H1 (cell line): ENCODE data around the gene EOGT. TPM values are rescaled to one million over a fixed set of nuclear protein-coding genes. Genes with fewer than 3 reads are reported as not detected.
A peak's percentile ranks its signal among the peaks of the same experiment; 100 is the strongest.

ENCODE experiments used
- CTCF ChIA-PET: fragments of 300-600 bp; sonication (Branson Sonifier 250); formaldehyde crosslinking; loops from one replicate; lab custom pipeline; 2021; ENCODE audit not compliant: partially characterized antibody; lab: Charles Lee
- POLR2A ChIA-PET: fragments of 300-600 bp; sonication (Branson Sonifier 250); formaldehyde crosslinking; loops from one replicate; lab custom pipeline; 2021; ENCODE audit warnings: inconsistent platforms; ENCODE audit not compliant: partially characterized antibody; lab: Charles Lee
- DNase-seq, 2 experiments: peaks; one replicate each; pipeline versions ENCODE4 v3.0.0 to v3.0.0-alpha.2; 2010 to 2022; ENCODE audit warnings: low spot score in 2 of 2, low read depth in 1 of 2, mixed read lengths in 1 of 2
- FAIRE-seq: peaks from 2 replicates; lab custom pipeline; 2011; peaks lifted over from hg19 to GRCh38; lab: Jason Lieb, UNC
- H2AFZ ChIP-seq: 2 replicates; pipeline ENCODE4 v1.8.1; 2012; ENCODE audit warnings: low read length, inconsistent platforms
- H2AK5ac ChIP-seq: 2 replicates; pipeline ENCODE4 v1.6.1; 2013; ENCODE audit warnings: low read depth, low read length
- H2BK120ac ChIP-seq: replicated peaks from 2 replicates; pipeline ENCODE3; 2013; ENCODE audit warnings: low read depth, low read length, inconsistent platforms
- H2BK12ac ChIP-seq: 2 replicates; pipeline ENCODE4 v1.6.1; 2013; ENCODE audit warnings: low read depth, low read length
- H2BK15ac ChIP-seq: 2 replicates; pipeline ENCODE4 v1.6.1; 2013; ENCODE audit warnings: low read length
- H2BK20ac ChIP-seq: 2 replicates; pipeline ENCODE4 v1.6.1; 2013; ENCODE audit warnings: low read length
- H2BK5ac ChIP-seq: 2 replicates; pipeline ENCODE4 v1.6.1; 2013; ENCODE audit warnings: low read depth, low read length
- H3K14ac ChIP-seq: 2 replicates; pipeline ENCODE4 v1.6.1; 2013; ENCODE audit warnings: inconsistent platforms; ENCODE audit not compliant: insufficient read length
- H3K18ac ChIP-seq: 2 replicates; pipeline ENCODE4 v1.6.1; 2013; ENCODE audit warnings: low read length; ENCODE audit errors: extremely low read depth
- H3K23ac ChIP-seq: 2 replicates; pipeline ENCODE4 v1.6.1; 2013; ENCODE audit warnings: inconsistent platforms; ENCODE audit not compliant: insufficient read length
- H3K23me2 ChIP-seq: 2 replicates; pipeline ENCODE4 v1.6.1; 2013; ENCODE audit warnings: low read depth, low read length
- H3K27ac ChIP-seq: 2 replicates; pipeline ENCODE4 v1.6.1; 2011; ENCODE audit warnings: low read depth, low read length, inconsistent platforms
- H3K27me3 ChIP-seq, 4 experiments: replicated peaks in 1 of 4; 1 replicate in 1 of 4; 2 replicates in 3 of 4; pipeline versions ENCODE4 v1.6.1 to v1.8.1; 2011 to 2013; ENCODE audit warnings: low read length in 3 of 4, mild to moderate bottlenecking in 3 of 4, inconsistent platforms in 2 of 4, mixed read lengths in 2 of 4, moderate library complexity in 1 of 4; ENCODE audit not compliant: control insufficient read depth in 3 of 4, insufficient read depth in 3 of 4; ENCODE audit errors: extremely low read depth in 1 of 4
- H3K36me3 ChIP-seq, 4 experiments: 2 replicates each; pipeline versions ENCODE4 v1.6.1 to v1.8.1; 2011 to 2013; ENCODE audit warnings: mild to moderate bottlenecking in 4 of 4, low read length in 3 of 4, moderate library complexity in 2 of 4, control low read depth in 1 of 4, inconsistent platforms in 1 of 4; ENCODE audit not compliant: insufficient read depth in 4 of 4, control insufficient read depth in 2 of 4
- H3K4ac ChIP-seq: replicated peaks from 2 replicates; pipeline ENCODE3; 2013; ENCODE audit warnings: low read length, low read depth, mixed read lengths, inconsistent platforms; ENCODE audit not compliant: insufficient read length
- H3K4me1 ChIP-seq, 4 experiments: replicated peaks in 1 of 4; 1 replicate in 1 of 4; 2 replicates in 3 of 4; pipeline versions ENCODE4 v1.6.1 to v1.8.1; 2011 to 2013; ENCODE audit warnings: low read length in 3 of 4, inconsistent platforms in 2 of 4, mixed read lengths in 1 of 4; ENCODE audit not compliant: insufficient read depth in 4 of 4, control insufficient read depth in 3 of 4
- H3K4me2 ChIP-seq, 2 experiments: 2 replicates each; pipeline versions ENCODE4 v1.6.1 to v1.8.1; 2011 to 2013; ENCODE audit warnings: low read depth in 2 of 2, low read length in 2 of 2, control low read depth in 1 of 2, inconsistent platforms in 1 of 2, mild to moderate bottlenecking in 1 of 2; ENCODE audit not compliant: insufficient read depth in 1 of 2
- H3K4me3 ChIP-seq, 4 experiments: fragments of 200-600, 300-600 bp in 1 of 4; sonication (generic), shearing (Covaris generic), sonication (Bioruptor Twin) in 1 of 4; 2 replicates each; pipeline versions ENCODE4 v1.5.1 to v1.8.1; 2011 to 2016; ENCODE audit warnings: low read length in 4 of 4, low read depth in 3 of 4, control low read depth in 2 of 4, inconsistent platforms in 2 of 4, mild to moderate bottlenecking in 2 of 4, mixed read lengths in 1 of 4, moderate library complexity in 1 of 4; ENCODE audit not compliant: insufficient read depth in 2 of 4; ENCODE audit errors: extremely low read depth in 1 of 4
- H3K56ac ChIP-seq: replicated peaks from 2 replicates; pipeline ENCODE3; 2013; ENCODE audit warnings: low read depth, mild to moderate bottlenecking, mixed read lengths, low read length, inconsistent platforms; ENCODE audit not compliant: insufficient read length
- H3K79me1 ChIP-seq: 2 replicates; pipeline ENCODE4 v1.6.1; 2013; ENCODE audit warnings: low read depth, low read length, control low read depth
- H3K79me2 ChIP-seq, 2 experiments: 2 replicates each; pipeline versions ENCODE4 v1.6.1 to v1.8.1; 2012 to 2013; ENCODE audit warnings: low read length in 2 of 2, mild to moderate bottlenecking in 2 of 2, inconsistent platforms in 1 of 2; ENCODE audit not compliant: insufficient read depth in 2 of 2, control insufficient read depth in 1 of 2
- H3K9ac ChIP-seq, 4 experiments: replicated peaks in 1 of 4; 1 replicate in 1 of 4; 2 replicates in 3 of 4; pipeline versions ENCODE4 v1.6.1 to v1.8.1; 2011 to 2013; ENCODE audit warnings: low read depth in 3 of 4, low read length in 3 of 4, control low read depth in 2 of 4, mild to moderate bottlenecking in 2 of 4, moderate library complexity in 2 of 4, inconsistent platforms in 1 of 4; ENCODE audit errors: extremely low read depth in 1 of 4
- H3K9me3 ChIP-seq, 2 experiments: 2 replicates each; pipeline versions ENCODE4 v1.6.1 to v1.8.1; 2012 to 2013; ENCODE audit warnings: mild to moderate bottlenecking in 2 of 2, moderate library complexity in 2 of 2, control low read depth in 1 of 2, inconsistent platforms in 1 of 2, low read depth in 1 of 2, low read length in 1 of 2, mixed read lengths in 1 of 2; ENCODE audit not compliant: insufficient read depth in 2 of 2
- H4K20me1 ChIP-seq, 2 experiments: replicated peaks in 1 of 2; 2 replicates each; pipeline versions ENCODE3 to v1.8.1; 2011 to 2013; ENCODE audit warnings: inconsistent platforms in 2 of 2, low read length in 2 of 2, mild to moderate bottlenecking in 1 of 2; ENCODE audit not compliant: insufficient read depth in 2 of 2, control insufficient read depth in 1 of 2
- H4K5ac ChIP-seq: 2 replicates; pipeline ENCODE4 v1.6.1; 2013; ENCODE audit warnings: low read length, low read depth, mixed read lengths, inconsistent platforms; ENCODE audit not compliant: insufficient read length
- H4K8ac ChIP-seq: 2 replicates; pipeline ENCODE4 v1.8.0; 2013; ENCODE audit warnings: mild to moderate bottlenecking, moderate library complexity, low read length, inconsistent platforms; ENCODE audit not compliant: insufficient read depth; ENCODE audit errors: extremely low read depth
- H4K91ac ChIP-seq: replicated peaks from 2 replicates; pipeline ENCODE3; 2013; ENCODE audit warnings: low read length, mixed read lengths, inconsistent platforms; ENCODE audit not compliant: insufficient read length
- ASH2L ChIP-seq: fragments of 200-600, 300-600 bp; sonication (generic); IDR thresholded peaks from one replicate; pipeline ENCODE4 v1.7.1; 2017; ENCODE audit warnings: low read length
- HDAC2 ChIP-seq, 2 experiments: fragments of 300-600 bp in 1 of 2; sonication (generic) in 1 of 2; IDR thresholded peaks; 2 replicates each; pipeline ENCODE4 v1.6.1; 2011 to 2012; ENCODE audit warnings: low read depth in 2 of 2, low read length in 2 of 2, mild to moderate bottlenecking in 2 of 2, moderate library complexity in 2 of 2, borderline replicate concordance in 1 of 2, inconsistent platforms in 1 of 2
- WGBS, 2 experiments: shearing (Covaris generic) in 1 of 2; methylation state at CpG; one replicate each; pipeline versions ENCODE4 v1.1.6 to v1.1.7; 2013 to 2015; ENCODE audit warnings: low lambda C conversion rate in 2 of 2, mixed read lengths in 2 of 2, inconsistent platforms in 1 of 2, low coverage in 1 of 2, missing lambda C conversion rate in 1 of 2; ENCODE audit not compliant: insufficient replicate concordance in 2 of 2, insufficient coverage in 1 of 2, insufficient read length in 1 of 2; ENCODE audit errors: extremely low coverage in 1 of 2, missing lambda C conversion rate in 1 of 2; 5-methylcytosine and 5-hydroxymethylcytosine counted together
- polyA plus RNA-seq, 7 experiments: library from polyadenylated mRNA; depleted of rRNA in 3 of 7; stranded (reverse) in 5 of 7; unstranded in 2 of 7; fragments of >200 nt in 5 of 7; fragments of 200-250 nt in 2 of 7; gene quantifications; 1 replicate in 5 of 7; 2 replicates in 1 of 7; 4 replicates in 1 of 7; pipeline versions ENCODE4 v1.2.1 to v1.2.3, GENCODE V29; 2011 to 2013; ENCODE audit warnings: missing spikeins in 2 of 7, mixed read lengths in 2 of 7
- total RNA-seq: library from RNA; stranded (reverse); fragmentation: NEBNext Ultra II Directional; extraction: Animal tissue kit (Norgen Biotek cat#: 25700); gene quantifications from 2 replicates; pipeline ENCODE4 v1.2.1, GENCODE V29; 2021
- TF ChIP-seq, protein P1 (sequence below): IDR thresholded peaks from 2 replicates; pipeline ENCODE4 v1.6.1; 2012; ENCODE audit warnings: inconsistent platforms
- TF ChIP-seq, protein P2 (sequence below), 3 experiments: IDR thresholded peaks; 1 replicate in 2 of 3; 2 replicates in 1 of 3; pipeline versions ENCODE4 v1.5.1 to v1.6.1; 2011; ENCODE audit warnings: low read length in 3 of 3, mild to moderate bottlenecking in 3 of 3, inconsistent platforms in 2 of 3, low read depth in 1 of 3, moderate library complexity in 1 of 3; ENCODE audit not compliant: insufficient read depth in 1 of 3; ENCODE audit errors: control extremely low read depth in 1 of 3

EOGT gene
- total and polyA plus RNA-seq, 2 of the 8 experiments (the other 6 are each of a cell fraction or from before 2014, with no cell fraction given), result 6.7 to 20.7 TPM

DNA sequence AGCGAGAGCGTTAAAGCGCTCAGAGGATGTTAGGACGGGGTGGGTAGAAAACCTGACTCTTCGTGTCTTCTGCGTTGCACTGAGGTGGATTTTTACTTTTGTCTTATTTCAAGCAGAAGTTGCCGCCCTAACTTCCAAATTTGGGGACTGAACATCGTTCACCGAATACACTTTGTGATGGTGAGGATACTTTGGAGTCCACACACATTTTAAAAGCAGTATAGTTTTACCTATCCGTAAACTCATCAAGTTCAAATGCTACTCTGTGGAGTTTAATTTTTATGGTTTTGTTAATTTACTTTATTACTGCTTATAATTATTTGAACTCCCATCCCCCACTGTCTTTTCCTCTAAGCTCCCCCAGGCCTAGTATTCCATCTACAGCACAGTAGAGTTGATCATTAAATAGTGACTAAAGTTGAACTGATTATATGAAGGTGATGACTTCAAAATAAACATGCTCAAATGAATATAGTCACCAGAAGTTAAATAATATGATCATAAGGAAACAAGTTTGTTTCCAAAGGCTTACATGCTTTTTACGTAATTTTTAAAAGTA is 617 bp upstream of the EOGT start:
- FAIRE-seq (no peak), DNase-seq (no peak)
- H4K91ac ChIP-seq, result peak overlapping the region; percentile 79
- H3K14ac ChIP-seq, result no peak overlapping the region
- WGBS, 2 experiments, result 32% methylated on average over 11 of the region's 11 CpGs; no CpG with 5 or more reads in 1 of the 2 experiments
- H4K5ac ChIP-seq, result peak overlapping the region; percentile 3
- 0 out of 2 replicates have a peak overlapping the region, but pooled peaks have one; percentile 13 for H2AFZ ChIP-seq
- ChIA-PET POLR2A (interaction anchor here (0.9 to 2.9 kb wide), 7 partner anchors 9 to 101 kb away, joined by 3 to 19 read pairs (median 4); partner anchors contain the start of genes ARL6IP5, TMF1 and UBA3), CTCF (interaction anchor here (0.9 to 1.2 kb wide), 2 partner anchors 37 to 43 kb away, joined by 3 to 5 read pairs; no protein-coding TSS in a partner anchor)
- no peak overlapping the region for H2BK15ac ChIP-seq
- TF ChIP-seq HDAC2 (IDR thresholded peaks at IDR 0.05; ENCODE audit: borderline replicate concordance in 1 of 2, low read depth in 2 of 2, low read length in 2 of 2) (peak in 1 of 2 experiments; percentile 83; a peak in 1 of 4 replicates), ASH2L (peak; percentile 8)
- TF ChIP-seq, protein P1, sequence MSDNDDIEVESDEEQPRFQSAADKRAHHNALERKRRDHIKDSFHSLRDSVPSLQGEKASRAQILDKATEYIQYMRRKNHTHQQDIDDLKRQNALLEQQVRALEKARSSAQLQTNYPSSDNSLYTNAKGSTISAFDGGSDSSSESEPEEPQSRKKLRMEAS, result no peak
- TF ChIP-seq, protein P2, sequence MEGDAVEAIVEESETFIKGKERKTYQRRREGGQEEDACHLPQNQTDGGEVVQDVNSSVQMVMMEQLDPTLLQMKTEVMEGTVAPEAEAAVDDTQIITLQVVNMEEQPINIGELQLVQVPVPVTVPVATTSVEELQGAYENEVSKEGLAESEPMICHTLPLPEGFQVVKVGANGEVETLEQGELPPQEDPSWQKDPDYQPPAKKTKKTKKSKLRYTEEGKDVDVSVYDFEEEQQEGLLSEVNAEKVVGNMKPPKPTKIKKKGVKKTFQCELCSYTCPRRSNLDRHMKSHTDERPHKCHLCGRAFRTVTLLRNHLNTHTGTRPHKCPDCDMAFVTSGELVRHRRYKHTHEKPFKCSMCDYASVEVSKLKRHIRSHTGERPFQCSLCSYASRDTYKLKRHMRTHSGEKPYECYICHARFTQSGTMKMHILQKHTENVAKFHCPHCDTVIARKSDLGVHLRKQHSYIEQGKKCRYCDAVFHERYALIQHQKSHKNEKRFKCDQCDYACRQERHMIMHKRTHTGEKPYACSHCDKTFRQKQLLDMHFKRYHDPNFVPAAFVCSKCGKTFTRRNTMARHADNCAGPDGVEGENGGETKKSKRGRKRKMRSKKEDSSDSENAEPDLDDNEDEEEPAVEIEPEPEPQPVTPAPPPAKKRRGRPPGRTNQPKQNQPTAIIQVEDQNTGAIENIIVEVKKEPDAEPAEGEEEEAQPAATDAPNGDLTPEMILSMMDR (IDR thresholded peaks at IDR 0.05; ENCODE audit: control extremely low read depth in 1 of 3, insufficient read depth in 1 of 3, low read depth in 1 of 3, low read length in 3 of 3), result no peak
- H2BK5ac ChIP-seq, result peak overlapping the region; percentile 40; the same call in 1 of the 2 replicates
- peak overlapping the region; percentile 44 to 69 for H3K4me2 ChIP-seq
- no peaks in the 10 kb centered on the region for H4K20me1 ChIP-seq
- H3K79me1 ChIP-seq, result no peaks in the 10 kb centered on the region
- no peak overlapping the region for H3K23ac ChIP-seq
- H3K18ac ChIP-seq, result peak overlapping the region; percentile 93
- H3K23me2 ChIP-seq, result peaks cover 4% of the 10 kb centered on the region
- peaks cover 3 to 14% (median 7%) of the 10 kb centered on the region in 4 experiments; a peak in 6 of 7 replicates for H3K4me1 ChIP-seq
- peak overlapping the region; percentile 38 to 82 (median 56) for H3K4me3 ChIP-seq
- H3K9me3 ChIP-seq, result no peaks in the 10 kb centered on the region
- H3K4ac ChIP-seq, result no peak overlapping the region
- H3K56ac ChIP-seq, result no peak overlapping the region
- H2BK12ac ChIP-seq, result peak overlapping the region; percentile 89; the same call in 1 of the 2 replicates
- H4K8ac ChIP-seq, result peak overlapping the region; percentile 90; the same call in 1 of the 2 replicates
- H2BK120ac ChIP-seq, result no peak overlapping the region
- H2BK20ac ChIP-seq, result no peak overlapping the region
- H3K27ac ChIP-seq, result 0 out of 2 replicates have a peak overlapping the region, but pooled peaks have one; percentile 56
- H3K79me2 ChIP-seq, result no peaks in the 10 kb centered on the region
- H3K9ac ChIP-seq, result peak overlapping the region in 3 of 4 experiments; percentile 42 to 74 (median 71); a peak in 4 of 7 replicates
- peaks cover 0 to 4% (median 0%) of the 10 kb centered on the region in 4 experiments; a peak in 2 of 7 replicates for H3K27me3 ChIP-seq
- H3K36me3 ChIP-seq, result no peaks in the 10 kb centered on the region
- H2AK5ac ChIP-seq, result no peak overlapping the region
